ENCODE measurements around the gene TRAF3. TPM values are rescaled to one million over a fixed set of nuclear protein-coding genes. Genes with fewer than 3 reads are reported as not detected.

The TRAF3 gene
- total RNA-seq, 1 donor from 2014 or later = 25.9 TPM

DNA sequence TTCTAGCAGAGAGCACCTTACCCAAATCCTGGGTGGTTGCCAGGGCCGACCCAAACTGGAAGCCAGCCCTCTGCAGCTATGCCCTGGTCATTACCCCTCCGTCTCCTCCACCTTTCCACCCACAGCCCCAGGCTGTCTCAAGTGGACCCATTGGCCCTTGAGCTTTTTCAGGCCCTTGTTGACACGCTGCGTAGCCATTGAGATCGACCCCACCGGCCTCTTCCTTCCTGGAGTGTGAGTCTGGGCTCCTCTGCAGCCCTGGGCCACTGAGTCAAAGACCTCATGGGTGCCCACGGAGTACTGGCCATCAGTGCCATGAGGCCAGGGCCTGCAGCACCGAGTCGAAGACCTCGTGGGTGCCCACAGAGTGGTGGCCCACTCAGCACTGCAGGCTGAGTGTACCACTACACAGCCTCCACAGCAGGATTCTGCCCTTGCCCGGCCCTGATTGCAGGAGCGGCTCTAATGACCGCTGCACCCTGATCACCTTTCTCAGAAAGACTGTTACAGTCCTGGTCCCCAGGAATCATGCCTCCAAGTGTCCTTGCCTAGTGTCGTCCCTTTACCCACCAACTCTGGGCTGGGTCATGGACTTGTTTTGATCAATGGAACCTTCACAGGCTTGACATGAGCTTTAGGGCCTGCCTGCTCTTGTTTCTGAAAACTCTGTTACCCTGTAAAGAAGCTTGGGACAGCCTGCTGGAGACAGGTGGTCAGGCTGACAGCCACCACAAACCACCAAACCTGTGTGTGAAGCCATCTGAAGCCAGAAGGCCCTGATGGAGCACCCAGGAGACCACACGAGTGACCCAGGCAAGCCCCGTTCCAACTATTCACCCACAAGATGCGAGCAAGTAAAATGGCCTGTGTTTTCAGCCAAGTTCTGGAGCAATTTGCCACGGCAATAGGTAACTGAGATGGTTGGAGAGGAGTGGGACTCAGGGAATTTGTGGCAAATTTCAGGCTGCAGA lies 39.6 kb upstream of the TRAF3 start:
- H3K4me1 Mint-ChIP-seq (ENCODE audit: low read depth, unreplicated experiment) = no peaks in the 10 kb centered on the region
- Histone ChIP-seq H3K9ac (ENCODE audit: low read length) (no peak overlapping the region), H3K9me3 (ENCODE audit: insufficient read depth, low read depth, low read length) (peaks cover 4% of the 10 kb centered on the region), H3K27me3 (ENCODE audit: insufficient read depth, low read length) (no peaks in the 10 kb centered on the region), H3K27ac (ENCODE audit: low read depth, low read length) (no peak overlapping the region), H3K4me3 (ENCODE audit: insufficient read depth, low read depth, low read length) (no peak overlapping the region), H3K79me2 (ENCODE audit: insufficient read depth, low read length) (no peaks in the 10 kb centered on the region), H3K4me2 (ENCODE audit: low read length) (no peak overlapping the region), H4K20me1 (ENCODE audit: insufficient read depth, low read length) (no peaks in the 10 kb centered on the region), H3K36me3 (ENCODE audit: insufficient read depth, low read length) (no peaks in the 10 kb centered on the region), H3K4me1 (ENCODE audit: insufficient read depth, low read length) (no peaks in the 10 kb centered on the region), H2AFZ (ENCODE audit: low read depth, low read length) (no peak overlapping the region)
- FAIRE-seq = no peak
- H3K27me3 Mint-ChIP-seq (ENCODE audit: low read depth, unreplicated experiment) = no peaks in the 10 kb centered on the region
- DNase-seq (ENCODE audit: low read depth) = no peak
- TF ChIP-seq, protein P1, sequence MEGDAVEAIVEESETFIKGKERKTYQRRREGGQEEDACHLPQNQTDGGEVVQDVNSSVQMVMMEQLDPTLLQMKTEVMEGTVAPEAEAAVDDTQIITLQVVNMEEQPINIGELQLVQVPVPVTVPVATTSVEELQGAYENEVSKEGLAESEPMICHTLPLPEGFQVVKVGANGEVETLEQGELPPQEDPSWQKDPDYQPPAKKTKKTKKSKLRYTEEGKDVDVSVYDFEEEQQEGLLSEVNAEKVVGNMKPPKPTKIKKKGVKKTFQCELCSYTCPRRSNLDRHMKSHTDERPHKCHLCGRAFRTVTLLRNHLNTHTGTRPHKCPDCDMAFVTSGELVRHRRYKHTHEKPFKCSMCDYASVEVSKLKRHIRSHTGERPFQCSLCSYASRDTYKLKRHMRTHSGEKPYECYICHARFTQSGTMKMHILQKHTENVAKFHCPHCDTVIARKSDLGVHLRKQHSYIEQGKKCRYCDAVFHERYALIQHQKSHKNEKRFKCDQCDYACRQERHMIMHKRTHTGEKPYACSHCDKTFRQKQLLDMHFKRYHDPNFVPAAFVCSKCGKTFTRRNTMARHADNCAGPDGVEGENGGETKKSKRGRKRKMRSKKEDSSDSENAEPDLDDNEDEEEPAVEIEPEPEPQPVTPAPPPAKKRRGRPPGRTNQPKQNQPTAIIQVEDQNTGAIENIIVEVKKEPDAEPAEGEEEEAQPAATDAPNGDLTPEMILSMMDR (IDR thresholded peaks at IDR 0.05; ENCODE audit: insufficient read depth, low read depth, low read length) = no peak
- TF ChIP-seq EZH2 (IDR thresholded peaks at IDR 0.05; ENCODE audit: insufficient read depth, low read length) = no peak
- peaks cover 4% of the 10 kb centered on the region for H3K9me3 Mint-ChIP-seq (ENCODE audit: unreplicated experiment)
- H3K36me3 Mint-ChIP-seq (ENCODE audit: low read depth, unreplicated experiment) = peaks cover 21% of the 10 kb centered on the region
- peak overlapping the region; percentile 57 for H3K4me3 Mint-ChIP-seq (ENCODE audit: unreplicated experiment)
- H3K27ac Mint-ChIP-seq (ENCODE audit: unreplicated experiment) = no peak overlapping the region

- no peak overlapping the region for H3K27ac ChIP-seq (ENCODE audit: low read depth, low read length)
- Mint-ChIP-seq H3K27ac (ENCODE audit: unreplicated experiment) (no peak overlapping the region), H3K36me3 (ENCODE audit: low read depth, unreplicated experiment) (peaks cover 24% of the 10 kb centered on the region), H3K9me3 (ENCODE audit: unreplicated experiment) (peaks cover 8% of the 10 kb centered on the region), H3K27me3 (ENCODE audit: low read depth, unreplicated experiment) (no peaks in the 10 kb centered on the region), H3K4me1 (ENCODE audit: low read depth, unreplicated experiment) (no peaks in the 10 kb centered on the region), H3K4me3 (ENCODE audit: unreplicated experiment) (no peak overlapping the region)
- H3K4me2 ChIP-seq (ENCODE audit: low read length) = no peak overlapping the region
- no peak overlapping the region for H3K9ac ChIP-seq (ENCODE audit: low read length)
- DNase-seq (ENCODE audit: low read depth) (no peak), FAIRE-seq (no peak)
- H2AFZ ChIP-seq (ENCODE audit: low read depth, low read length) = no peak overlapping the region
- H3K27me3 ChIP-seq (ENCODE audit: insufficient read depth, low read length) = no peaks in the 10 kb centered on the region
- H3K9me3 ChIP-seq (ENCODE audit: insufficient read depth, low read depth, low read length) = peaks cover 4% of the 10 kb centered on the region
- TF ChIP-seq EZH2 (IDR thresholded peaks at IDR 0.05; ENCODE audit: insufficient read depth, low read length) = no peak
- TF ChIP-seq, protein P1 (IDR thresholded peaks at IDR 0.05; ENCODE audit: insufficient read depth, low read depth, low read length) = no peak
- H3K36me3 ChIP-seq (ENCODE audit: insufficient read depth, low read length) = no peaks in the 10 kb centered on the region
- no peaks in the 10 kb centered on the region for H3K79me2 ChIP-seq (ENCODE audit: insufficient read depth, low read length)
- no peaks in the 10 kb centered on the region for H4K20me1 ChIP-seq (ENCODE audit: insufficient read depth, low read length)
- no peak overlapping the region for H3K4me3 ChIP-seq (ENCODE audit: insufficient read depth, low read depth, low read length)
- no peaks in the 10 kb centered on the region for H3K4me1 ChIP-seq (ENCODE audit: insufficient read depth, low read length)
Measured at GRCh38 chr14:102738373-102739189, 38.7 kb upstream of the TRAF3 start.

Data from astrocyte (in vitro differentiated cells and primary cell).